Hepatic stellate cell (primary cell): ENCODE measurements around the gene AGAP3.
A peak's percentile ranks its signal among the peaks of the same experiment; 100 is the strongest.
"Not testable (repeated sequence)": the region's sequence is repeated elsewhere in the genome, so short reads cannot be mapped to it uniquely, and the experiment has no call there.

Experiments
- DNase-seq: peaks from one replicate; pipeline ENCODE4 v3.0.0; 2011; ENCODE audit warnings: low spot score

Gene AGAP3

DNA sequence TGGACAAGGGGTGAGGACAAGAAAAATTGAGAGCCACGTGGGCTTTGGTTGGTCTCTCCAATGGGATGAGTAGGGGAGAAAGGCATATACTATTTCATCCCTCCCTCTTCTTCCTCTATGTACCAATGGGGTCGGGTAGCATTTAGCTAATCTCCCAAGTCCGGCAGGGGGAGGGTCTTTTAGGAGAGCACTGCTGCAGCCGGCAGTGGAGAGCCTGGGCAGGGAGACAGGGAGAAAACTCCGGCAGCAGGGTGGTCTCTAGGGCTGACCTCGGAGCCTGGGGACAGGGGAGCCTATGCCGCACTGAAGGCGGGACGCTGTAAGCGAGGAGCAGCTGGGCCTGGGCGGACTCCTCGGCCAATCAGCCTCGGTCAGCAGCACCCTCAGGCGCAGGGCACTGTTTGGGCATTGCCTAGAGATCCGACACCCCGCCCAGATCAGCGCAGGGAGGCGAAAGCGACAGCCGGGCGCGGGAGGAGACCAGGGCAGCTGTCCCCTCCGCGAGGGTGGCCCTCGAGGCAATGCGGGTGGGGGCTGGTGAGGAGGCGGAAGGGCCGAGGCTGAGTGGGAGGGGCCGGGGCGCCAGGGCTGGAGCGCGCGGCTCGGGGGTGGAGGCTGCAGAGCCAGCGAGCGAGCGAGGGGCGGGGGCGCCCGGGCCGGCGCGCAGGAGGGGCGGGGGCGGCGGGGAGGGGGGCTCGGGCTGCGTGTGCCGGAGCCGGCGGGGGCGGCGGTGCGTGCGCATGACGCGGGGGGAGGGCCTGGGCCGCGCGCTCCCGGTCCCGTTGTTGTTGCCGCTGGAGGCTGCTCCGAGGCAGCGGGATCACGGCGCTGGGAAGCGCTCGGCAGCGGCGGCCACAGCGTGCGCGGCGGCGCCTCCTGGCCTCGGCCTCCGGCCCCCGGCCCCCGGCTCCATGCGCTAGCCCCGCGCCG, at the start of gene AGAP3:
Gene AGAP3 (plus strand): TSS at position 785 of the 930 bp plus-strand sequence. CDS start 267 bp downstream, outside the sequence.
- peak; percentile 90 for DNase-seq

DNA sequence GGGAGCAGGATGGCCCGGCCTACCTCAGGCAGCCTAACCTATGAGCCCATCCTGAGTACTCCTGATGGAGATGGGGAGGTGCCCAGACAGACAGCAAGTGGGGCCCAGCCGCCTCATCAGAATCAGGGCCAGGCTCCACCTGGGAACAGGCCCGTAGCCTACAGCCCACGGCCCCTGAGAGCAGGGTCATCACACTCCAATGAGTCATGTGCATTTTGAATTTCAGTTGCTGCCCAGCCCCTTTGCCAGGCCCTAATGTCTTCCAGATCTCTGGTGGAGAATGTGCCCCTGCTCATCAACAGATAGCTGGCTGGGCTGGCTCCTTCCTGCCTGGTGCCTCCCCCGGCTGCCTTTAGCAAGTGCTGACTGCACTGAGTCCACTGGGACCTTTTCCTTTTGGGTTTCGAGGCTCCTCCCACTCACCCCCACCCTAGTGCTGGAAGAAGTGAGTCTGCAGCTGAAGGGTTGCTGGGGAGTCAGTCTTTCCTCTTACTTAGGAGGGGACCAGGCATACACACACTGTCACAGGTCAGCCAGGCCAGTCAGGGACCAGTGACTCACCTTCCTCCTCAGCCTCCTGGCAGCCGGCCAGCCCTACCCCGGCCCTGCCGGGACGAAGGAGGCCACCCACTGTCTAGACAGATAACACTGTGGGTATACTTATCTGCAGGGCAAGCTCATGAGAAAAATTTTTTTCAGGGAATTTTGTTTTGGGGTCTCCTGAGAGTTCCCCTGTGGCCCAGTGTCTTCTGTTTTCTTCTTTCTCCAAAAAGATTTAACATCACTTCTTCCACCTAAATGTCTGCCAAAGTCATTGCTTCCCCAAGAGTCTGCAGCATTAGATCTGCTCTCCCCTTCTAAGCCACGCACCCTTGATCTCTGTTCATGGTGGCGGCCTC, 47.1 kb upstream of the AGAP3 start:
- peak; percentile 96 for DNase-seq

DNA sequence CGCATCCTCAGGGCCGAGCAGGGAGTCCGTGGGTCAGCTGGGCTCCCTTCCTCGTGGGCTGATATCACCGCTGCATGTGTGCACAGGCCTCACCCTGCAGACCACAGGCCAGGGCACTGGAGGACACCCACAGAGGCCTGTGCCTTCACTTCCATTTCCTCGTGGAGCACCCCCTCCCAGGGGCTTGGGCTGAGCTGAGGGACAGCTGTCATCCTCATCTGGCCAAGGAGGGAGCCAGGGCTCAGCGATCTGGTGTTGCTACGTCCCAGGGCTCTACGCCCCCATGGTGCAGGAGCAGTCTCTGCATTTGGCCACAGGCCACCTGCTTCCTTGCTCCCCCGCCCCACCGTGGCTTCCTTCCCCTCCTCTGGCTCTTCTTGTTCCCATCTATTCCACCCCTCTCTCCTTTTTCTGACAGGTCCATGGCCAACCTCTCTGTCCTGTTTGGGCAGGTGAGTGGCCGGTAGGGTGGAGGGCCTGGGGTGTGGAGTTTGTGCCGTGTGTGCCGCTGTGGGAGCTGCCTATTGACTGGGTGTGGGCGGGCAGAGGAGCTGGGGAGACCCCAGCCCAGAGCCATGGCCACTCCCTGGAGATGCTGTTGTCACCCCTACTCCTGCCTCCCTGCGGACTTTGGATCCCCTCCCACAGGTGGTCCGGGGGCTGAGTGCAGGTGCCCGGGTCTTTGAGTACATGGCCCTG, 46.3 kb upstream of the AGAP3 start:
- no peak for DNase-seq

DNA sequence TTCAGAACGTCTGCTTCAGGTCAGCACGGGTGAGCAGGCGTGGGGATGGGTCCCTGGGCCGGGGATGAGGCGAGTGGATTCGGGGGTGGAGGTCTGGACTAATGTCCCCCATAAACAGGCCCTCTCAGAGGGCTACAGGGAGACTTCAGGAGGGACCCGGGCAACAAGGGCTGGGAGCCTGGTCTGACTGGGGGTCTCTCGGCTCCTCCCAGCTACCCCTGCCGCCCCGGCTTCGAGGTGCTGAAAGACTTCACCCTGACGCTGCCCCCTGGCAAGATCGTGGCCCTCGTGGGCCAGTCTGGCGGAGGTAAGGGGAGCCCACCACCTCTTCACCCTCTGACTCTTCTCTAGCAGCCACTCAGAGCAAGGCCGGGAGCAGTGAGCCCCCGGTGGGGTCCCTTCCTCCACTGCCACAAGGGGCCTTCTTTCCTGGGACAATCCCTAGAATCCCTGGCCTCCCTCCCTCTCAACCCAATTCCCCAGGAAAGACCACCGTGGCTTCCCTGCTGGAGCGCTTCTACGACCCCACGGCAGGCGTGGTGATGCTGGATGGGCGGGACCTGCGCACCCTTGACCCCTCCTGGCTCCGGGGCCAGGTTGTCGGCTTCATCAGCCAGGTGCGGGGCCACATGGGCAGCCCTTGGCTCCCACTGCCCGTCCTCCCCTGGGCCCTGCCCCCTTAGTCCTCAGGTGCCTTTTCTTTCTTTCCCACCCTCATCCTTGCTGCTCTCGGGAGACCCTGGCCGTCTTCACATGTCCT, 45.5 kb upstream of the AGAP3 start:
- no peak for DNase-seq

DNA sequence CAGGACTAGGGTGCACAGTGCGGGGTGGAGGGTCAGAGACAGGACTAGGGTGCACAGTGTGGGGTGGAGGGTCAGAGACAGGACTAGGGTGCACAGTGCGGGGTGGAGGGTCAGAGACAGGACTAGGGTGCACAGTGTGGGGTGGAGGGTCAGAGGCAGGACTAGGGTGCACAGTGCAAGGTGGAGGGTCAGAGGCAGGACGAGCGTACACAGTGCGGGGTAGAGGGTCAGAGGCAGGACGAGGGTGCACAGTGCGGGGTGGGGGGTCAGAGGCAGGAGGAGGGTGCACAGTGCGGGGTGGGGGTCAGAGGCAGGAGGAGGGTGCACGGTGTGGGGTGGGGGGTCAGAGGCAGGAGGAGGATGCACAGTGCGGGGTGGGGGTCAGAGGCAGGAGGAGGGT, 42.8 kb upstream of the AGAP3 start:
- not testable (repeated sequence) for DNase-seq

DNA sequence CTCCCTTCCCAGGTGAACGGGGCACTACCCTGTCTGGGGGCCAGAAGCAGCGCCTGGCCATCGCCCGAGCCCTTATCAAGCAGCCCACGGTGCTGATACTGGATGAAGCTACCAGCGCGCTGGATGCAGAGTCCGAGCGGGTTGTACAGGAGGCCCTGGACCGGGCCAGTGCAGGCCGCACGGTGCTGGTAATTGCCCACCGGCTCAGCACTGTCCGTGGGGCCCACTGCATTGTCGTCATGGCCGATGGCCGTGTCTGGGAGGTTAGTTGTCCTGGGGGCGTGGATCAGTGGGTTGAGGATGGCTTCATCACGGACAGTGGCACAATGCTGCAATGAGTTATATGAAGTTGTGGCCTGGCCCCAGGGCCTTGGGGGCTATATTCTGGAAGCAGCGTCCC, 42.3 kb upstream of the AGAP3 start:
- DNase-seq: no peak

DNA sequence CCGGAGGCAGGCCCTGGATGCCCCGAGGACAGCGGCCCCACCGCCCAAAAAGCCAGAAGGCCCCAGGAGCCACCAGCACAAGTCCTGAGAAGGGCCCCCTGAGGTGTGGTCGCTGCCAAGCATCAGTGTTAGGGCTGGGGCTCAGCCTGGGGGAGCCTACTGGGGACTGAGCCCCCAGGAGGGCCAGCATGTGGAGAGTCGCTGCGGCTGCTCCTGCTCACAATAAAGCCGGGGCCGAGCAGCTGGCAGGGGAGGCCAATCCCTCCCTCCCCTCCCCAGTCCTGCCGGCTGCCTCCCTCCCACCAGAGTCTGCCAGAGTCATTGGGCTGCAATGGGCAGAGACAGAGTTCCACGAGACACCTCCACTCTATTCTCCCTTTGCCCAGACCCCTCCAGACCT, 41.0 kb upstream of the AGAP3 start:
- no peak for DNase-seq

DNA sequence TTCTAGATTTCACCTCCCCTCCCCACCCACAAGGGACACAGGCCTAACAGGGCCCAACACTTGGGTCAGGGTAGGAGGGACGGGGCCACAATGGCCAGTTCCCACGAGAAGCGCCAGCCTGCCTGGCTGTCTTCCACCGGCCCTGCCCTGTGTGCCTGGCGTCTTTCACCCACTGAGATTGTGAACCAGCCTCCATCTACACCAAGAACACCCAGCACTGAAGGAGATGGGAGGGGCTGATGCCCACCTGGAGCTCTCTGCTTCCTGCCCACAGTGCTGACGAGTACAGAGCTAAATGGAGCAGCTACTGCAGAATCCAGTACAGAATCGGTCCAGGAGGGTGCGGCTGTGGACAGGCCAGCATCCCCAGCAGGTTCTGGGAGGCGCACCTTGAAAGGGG, 40.3 kb upstream of the AGAP3 start:
- no peak for DNase-seq

DNA sequence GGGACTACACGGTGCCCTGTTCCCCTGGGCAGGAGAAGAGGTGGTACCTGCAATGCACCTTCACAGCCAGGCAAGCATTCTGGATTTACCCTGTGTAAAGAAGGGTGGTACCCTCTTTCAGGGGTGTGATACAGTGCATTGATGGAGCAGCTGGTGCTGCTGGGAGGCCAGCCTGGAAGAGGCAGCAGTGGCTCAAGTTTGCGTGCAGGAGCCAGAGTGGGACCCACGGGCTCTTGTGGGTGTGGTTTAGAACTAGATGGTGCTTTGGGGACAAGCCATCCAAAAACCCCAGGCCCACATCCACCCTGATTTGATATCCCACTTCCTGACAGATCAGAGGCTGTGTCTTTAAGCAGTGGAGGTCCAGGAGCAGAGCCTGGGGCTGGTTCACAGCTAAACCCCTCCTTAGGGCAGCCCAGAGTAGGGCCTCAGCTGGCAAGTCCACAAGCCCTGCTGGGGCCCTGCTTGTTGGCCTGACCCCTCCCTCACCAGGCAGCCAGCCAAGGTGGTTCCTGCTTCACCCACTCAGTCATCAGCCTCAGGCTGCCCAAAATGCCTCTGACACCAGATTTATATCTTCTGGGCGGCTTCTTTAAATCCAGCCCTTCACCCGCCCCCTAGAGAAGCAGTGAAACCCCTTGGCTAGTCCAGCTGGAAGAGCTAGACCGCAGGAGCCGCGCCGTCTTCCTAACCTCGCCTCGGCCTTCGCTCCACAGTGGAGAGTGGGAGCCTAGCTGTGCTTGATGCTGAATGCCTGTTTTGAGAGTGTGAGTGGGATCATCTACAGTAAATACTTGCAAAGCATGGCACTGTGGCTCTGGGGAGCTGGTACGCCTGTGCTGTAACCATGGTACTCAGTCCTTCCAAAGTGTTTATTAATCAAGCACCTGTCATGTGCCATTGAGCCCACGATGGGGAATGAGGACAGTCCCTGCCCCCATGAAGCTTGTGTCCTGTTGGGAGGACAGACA, 39.4 kb upstream of the AGAP3 start:
- DNase-seq: no peak

DNA sequence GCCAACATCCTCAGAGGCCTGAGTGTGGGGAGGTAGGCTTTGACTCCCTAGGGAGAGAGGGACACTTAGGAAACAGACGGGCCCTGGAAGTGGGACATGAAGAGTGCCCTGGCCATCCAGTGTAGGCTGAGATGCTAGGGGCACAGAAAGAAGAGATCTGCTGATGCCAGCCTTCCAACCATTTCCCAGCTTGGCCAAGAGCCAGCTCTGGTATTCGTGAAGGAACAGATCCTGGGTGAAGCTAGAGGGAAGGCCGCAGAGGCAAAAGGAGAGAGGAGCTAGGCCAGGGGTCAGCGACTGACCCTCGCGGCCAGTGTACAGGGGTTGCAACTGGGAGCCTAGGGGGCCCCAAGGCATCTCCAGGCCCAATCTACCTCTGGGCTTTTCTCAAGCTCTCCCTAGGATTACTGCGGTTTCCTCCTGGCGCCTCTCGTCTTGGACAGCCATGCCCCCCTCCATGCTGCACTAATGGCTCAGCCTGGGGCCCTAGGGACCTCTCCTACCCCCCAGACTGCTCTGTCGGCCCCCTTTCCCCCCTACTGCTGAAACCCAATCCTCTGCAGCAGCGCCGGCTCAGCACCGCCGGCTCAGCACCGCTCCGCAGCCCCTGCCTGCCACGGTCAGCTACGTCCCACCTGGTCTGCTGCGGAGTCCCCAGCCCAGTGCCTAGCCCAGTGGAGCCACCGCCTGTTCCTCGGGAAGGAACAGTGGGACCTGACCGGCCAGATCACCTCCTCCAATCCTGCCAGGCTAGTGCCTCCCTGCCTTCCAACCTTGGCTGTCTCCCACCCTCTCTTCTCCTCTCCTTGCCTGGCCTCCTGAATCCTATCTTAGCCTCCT, 38.1 kb upstream of the AGAP3 start, which contains the start of gene ASIC3:
Gene ASIC3 (plus strand): TSS at position 556 of the 840 bp plus-strand sequence. CDS start 355 bp downstream, outside the sequence.
- no peak for DNase-seq

DNA sequence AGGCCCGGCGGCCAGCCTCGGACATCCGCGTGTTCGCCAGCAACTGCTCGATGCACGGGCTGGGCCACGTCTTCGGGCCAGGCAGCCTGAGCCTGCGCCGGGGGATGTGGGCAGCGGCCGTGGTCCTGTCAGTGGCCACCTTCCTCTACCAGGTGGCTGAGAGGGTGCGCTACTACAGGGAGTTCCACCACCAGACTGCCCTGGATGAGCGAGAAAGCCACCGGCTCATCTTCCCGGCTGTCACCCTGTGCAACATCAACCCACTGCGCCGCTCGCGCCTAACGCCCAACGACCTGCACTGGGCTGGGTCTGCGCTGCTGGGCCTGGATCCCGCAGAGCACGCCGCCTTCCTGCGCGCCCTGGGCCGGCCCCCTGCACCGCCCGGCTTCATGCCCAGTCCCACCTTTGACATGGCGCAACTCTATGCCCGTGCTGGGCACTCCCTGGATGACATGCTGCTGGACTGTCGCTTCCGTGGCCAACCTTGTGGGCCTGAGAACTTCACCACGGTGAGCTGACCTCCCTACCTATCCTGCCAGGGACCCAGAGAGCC, 37.3 kb upstream of the AGAP3 start:
- DNase-seq: no peak

DNA sequence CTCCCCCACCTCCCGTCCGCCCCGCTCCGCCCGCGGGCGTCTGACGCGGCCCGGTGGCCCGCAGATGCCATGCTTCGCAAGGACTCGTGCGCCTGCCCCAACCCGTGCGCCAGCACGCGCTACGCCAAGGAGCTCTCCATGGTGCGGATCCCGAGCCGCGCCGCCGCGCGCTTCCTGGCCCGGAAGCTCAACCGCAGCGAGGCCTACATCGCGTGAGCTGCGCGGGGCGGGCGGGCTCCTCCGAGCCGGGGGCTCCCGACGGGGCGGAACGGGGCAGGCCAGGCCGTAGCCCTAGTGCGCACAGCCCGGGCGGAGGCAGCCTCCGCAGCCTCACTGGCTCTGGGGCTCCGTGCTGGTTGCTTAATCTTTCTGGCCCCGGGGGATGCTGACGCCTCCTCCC, 35.2 kb upstream of the AGAP3 start:
- DNase-seq: peak; percentile 68

DNA sequence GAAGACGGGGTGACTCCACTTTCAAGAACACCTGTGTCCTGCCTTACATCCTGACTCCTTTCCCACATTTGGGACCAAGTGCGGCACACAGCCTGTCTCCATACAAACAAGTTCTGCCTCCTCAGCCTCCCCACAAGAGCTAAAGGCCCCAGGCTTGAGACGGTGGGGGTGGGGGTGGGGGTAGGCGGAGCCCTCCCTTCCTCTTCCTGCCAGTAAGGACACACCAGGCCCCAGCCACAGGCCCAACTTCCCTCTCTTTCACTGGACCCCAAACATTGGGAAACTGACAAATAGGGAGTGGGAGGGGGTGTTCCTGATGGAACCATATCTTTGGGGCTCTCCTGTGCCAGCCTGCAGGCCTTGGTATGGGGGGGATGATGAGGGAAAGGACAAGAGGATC, 33.2 kb upstream of the AGAP3 start:
- DNase-seq: no peak

DNA sequence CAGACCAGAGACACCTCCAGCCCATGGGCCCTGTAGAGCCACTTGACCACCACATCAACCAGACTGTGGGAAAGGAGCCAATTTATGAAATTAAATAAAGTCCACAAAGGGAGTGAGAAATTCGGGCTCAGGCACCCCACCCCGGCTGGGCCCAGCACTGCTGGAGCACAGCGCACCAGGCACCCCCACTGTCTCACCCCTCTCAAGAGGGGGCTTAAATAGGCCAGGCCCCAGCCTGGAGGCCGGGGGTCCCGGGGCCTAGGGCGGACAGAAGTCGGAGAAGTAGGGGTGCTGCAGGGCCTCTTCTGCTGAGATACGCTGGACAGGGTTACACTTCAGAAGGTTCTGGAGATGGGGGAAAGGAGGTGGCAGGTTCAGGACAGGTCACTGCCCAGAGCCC, 32.5 kb upstream of the AGAP3 start:
- no peak for DNase-seq

DNA sequence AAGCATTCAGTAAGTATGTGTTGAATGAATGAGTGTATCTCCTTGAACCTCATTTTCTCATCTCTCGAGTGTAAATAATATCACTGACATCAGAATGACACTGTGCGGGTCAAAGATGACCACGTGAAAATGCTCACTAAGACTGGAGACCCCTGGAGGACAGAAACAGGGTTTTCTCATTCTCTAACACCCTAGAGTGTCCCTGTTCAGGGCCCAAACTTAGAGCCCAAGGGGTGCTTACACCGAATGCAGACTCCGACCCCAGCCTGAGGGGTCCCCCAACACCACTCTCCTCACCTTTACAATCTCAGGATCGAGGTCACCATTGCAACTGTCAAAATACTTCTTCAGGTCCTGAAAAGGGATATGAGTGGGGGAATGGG, 30.0 kb upstream of the AGAP3 start:
- DNase-seq: no peak

DNA sequence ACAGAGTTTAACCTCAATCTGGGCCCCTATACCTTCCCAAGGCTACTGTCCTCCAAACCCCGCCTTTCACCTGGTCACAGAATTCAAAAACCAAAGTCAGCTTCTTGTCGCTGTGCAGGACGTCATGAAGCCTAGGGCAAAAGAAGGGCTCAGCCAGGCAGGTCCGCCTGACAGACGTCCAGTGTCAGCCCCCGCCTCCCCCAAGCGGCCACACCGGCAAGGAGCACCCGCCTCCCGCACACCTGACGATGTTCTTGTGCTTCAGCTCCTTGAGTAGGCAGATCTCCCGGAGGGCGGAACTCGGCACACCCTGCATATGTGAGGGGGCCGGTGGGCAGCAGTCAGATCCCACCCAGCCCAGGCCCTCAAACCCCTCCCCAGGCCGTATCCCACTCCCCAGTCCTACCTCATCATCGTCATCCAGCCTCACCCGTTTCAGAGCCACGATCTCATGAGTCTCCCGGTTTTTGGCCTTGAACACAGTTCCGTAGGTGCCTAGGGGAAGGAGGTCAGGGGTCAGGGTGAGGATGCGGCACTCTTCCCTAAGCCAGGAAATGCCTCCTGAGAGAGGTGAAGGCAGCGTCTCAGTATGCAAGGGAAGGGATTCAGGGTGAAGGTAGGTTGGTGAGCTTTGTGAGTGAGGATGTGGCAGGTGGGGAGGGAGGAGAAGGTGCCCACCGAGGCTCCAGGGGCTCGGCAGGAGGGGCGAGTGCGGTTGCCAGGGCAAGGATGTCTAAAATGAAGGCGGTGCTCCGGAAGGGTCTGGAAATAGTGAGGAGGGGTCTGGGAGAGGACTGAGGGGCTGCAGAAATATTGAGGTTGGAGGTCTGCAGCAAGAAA, 29.4 kb upstream of the AGAP3 start:
- DNase-seq: no peak

DNA sequence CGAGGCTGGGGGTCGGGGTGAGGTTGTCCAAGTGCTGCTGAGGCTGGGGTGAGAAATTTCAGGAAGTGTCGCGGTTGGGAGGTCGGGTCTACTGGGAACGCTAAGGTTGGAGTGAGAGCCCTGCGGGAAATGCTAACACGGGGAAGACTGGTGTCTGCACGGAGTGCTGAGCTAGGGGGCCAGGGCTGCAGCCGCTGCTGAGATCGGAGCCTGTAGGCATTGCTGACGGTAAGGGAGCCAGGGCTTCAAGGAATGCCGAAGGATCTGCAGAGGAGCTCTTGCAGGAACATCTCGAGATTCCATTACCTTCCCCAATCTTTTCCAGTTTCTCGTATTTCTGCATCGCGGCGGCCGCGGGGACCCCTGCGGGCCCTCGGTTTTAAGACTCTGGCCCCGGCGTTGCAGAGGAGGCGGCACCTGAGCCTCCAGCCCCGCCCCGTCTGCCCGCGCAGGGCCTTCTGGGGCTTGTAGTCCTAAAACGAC, 28.7 kb upstream of the AGAP3 start, which contains the start of gene CDK5:
Gene CDK5 (minus strand): TSS at position 392 of the 483 bp plus-strand sequence. CDS start 49 bp downstream, at position 343.
- peak; percentile 74 for DNase-seq
